HepG2 (cell line): ENCODE data around the gene METAP1D. TPM values are rescaled to one million over a fixed set of nuclear protein-coding genes. Genes with fewer than 3 reads are reported as not detected.

Experiments
- CCAR2 ChIP-seq: fragments of 200-400 bp; formaldehyde crosslinking; optimal IDR thresholded peaks from 2 replicates; pipeline ENCODE3; 2018; ENCODE audit warnings: low read depth, mild to moderate bottlenecking, low read length, moderate library complexity
- FOXA1 ChIP-seq, 2 experiments: fragments of 450-650 bp in 1 of 2; sonication (generic) in 1 of 2; formaldehyde crosslinking in 1 of 2; IDR thresholded peaks; 2 replicates each; pipeline versions ENCODE4 v1.4.0 to v1.6.1; 2016 to 2020; ENCODE audit warnings: missing genetic modification reagents in 1 of 2
- HMG20B ChIP-seq: conservative IDR thresholded peaks from 2 replicates; pipeline ENCODE4 v1.6.1; 2016; ENCODE audit warnings: missing genetic modification reagents, missing compliant biosample characterization
- HOXA3 ChIP-seq: sonication (generic); formaldehyde crosslinking; IDR thresholded peaks from 2 replicates; pipeline ENCODE4 v1.5.0; 2020; ENCODE audit warnings: missing genetic modification reagents
- KAT8 ChIP-seq: IDR thresholded peaks from 2 replicates; pipeline ENCODE4 v1.6.1; 2016; ENCODE audit warnings: missing genetic modification reagents, missing compliant biosample characterization
- KLF12 ChIP-seq: sonication (generic); formaldehyde crosslinking; IDR thresholded peaks from 2 replicates; pipeline ENCODE4 v1.4.0; 2020; ENCODE audit warnings: missing genetic modification reagents, borderline replicate concordance
- KMT2A ChIP-seq: sonication (generic); formaldehyde crosslinking; IDR thresholded peaks from 2 replicates; pipeline ENCODE4 v1.4.0; 2020; ENCODE audit warnings: missing genetic modification reagents
- MXI1 ChIP-seq: IDR thresholded peaks from 3 replicates; pipeline ENCODE4 v1.6.1; 2012; ENCODE audit warnings: low read depth, low read length, inconsistent platforms, borderline replicate concordance
- NCOR1 ChIP-seq: fragments of 200-600 bp; sonication (generic); IDR thresholded peaks from 2 replicates; pipeline ENCODE4 v1.7.0; 2017; ENCODE audit warnings: antibody characterized with exemption, low read length, borderline replicate concordance
- PCBP1 ChIP-seq: fragments of 200-400 bp; formaldehyde crosslinking; IDR thresholded peaks from 2 replicates; pipeline ENCODE4 v1.6.1; 2017; ENCODE audit warnings: mild to moderate bottlenecking, low read depth, low read length, borderline replicate concordance
- PHF20 ChIP-seq: sonication (generic); formaldehyde crosslinking; IDR thresholded peaks from 2 replicates; pipeline ENCODE4 v1.5.0; 2020; ENCODE audit warnings: mild to moderate bottlenecking, missing genetic modification reagents
- PHF21A ChIP-seq: sonication (generic); formaldehyde crosslinking; IDR thresholded peaks from 2 replicates; pipeline ENCODE4 v1.5.0; 2020; ENCODE audit warnings: mild to moderate bottlenecking, missing genetic modification reagents
- PPARG ChIP-seq: conservative IDR thresholded peaks from 2 replicates; pipeline ENCODE4 v1.6.1; 2016; ENCODE audit warnings: missing biosample characterization, missing genetic modification reagents
- SMC3 ChIP-seq: IDR thresholded peaks from 2 replicates; pipeline ENCODE4 v1.6.1; 2011; ENCODE audit warnings: low read length, improper control_type of control experiment
- TEAD3 ChIP-seq: optimal IDR thresholded peaks from 2 replicates; pipeline ENCODE3; 2016; ENCODE audit warnings: borderline replicate concordance
- TOPORS ChIP-seq: sonication (generic); formaldehyde crosslinking; IDR thresholded peaks from 2 replicates; pipeline ENCODE4 v1.8.0; 2023; ENCODE audit warnings: mild to moderate bottlenecking, missing genetic modification reagents
- ZMYM3 ChIP-seq: sonication (generic); formaldehyde crosslinking; IDR thresholded peaks from 2 replicates; pipeline ENCODE4 v1.5.1; 2020; ENCODE audit warnings: mild to moderate bottlenecking, missing genetic modification reagents
- ZNF124 ChIP-seq: sonication (generic); formaldehyde crosslinking; IDR thresholded peaks from 2 replicates; pipeline ENCODE4 v1.4.0; 2020; ENCODE audit warnings: missing genetic modification reagents
- ZNF468 ChIP-seq: sonication (generic); formaldehyde crosslinking; IDR thresholded peaks from 2 replicates; pipeline ENCODE4 v1.8.0; 2022; ENCODE audit warnings: mild to moderate bottlenecking, moderate library complexity, missing genetic modification reagents
- ZNF652 ChIP-seq: IDR thresholded peaks from 2 replicates; pipeline ENCODE4 v1.6.1; 2016; ENCODE audit warnings: low read depth, borderline replicate concordance
- ZNF792 ChIP-seq: IDR thresholded peaks from 2 replicates; pipeline ENCODE4 v1.6.1; 2016
- ZNF839 ChIP-seq: sonication (generic); formaldehyde crosslinking; IDR thresholded peaks from 2 replicates; pipeline ENCODE4 v1.4.0; 2020; ENCODE audit warnings: missing genetic modification reagents, mild to moderate bottlenecking, borderline replicate concordance
- ZNF850 ChIP-seq: sonication (generic); formaldehyde crosslinking; conservative IDR thresholded peaks from 2 replicates; pipeline ENCODE4 v1.9.0; 2021; ENCODE audit warnings: mild to moderate bottlenecking, missing genetic modification reagents
- polyA plus RNA-seq, 8 experiments: library from polyadenylated mRNA; depleted of rRNA in 3 of 8; stranded (reverse) in 7 of 8; unstranded in 1 of 8; fragments of >200 nt; fragmentation: Illumina TruSeq in 4 of 8; extraction: Trizol in 4 of 8; gene quantifications; 2 replicates each; pipeline versions ENCODE4 v1.2.1 to v1.2.3, GENCODE V29; 2011 to 2016; ENCODE audit warnings: low read depth in 4 of 8, missing spikeins in 1 of 8, mixed read lengths in 1 of 8; ENCODE audit not compliant: insufficient read depth in 1 of 8
- total RNA-seq, 5 experiments: library from RNA; depleted of rRNA; stranded (reverse); fragments of >200 nt; fragmentation: Illumina TruSeq; extraction: Trizol; gene quantifications; 2 replicates each; pipeline ENCODE4 v1.2.3, GENCODE V29; 2016; ENCODE audit warnings: low read depth in 1 of 5
- TF ChIP-seq, protein P1 (sequence below): sonication (generic); formaldehyde crosslinking; IDR thresholded peaks from 2 replicates; pipeline ENCODE4 v1.4.0; 2020; ENCODE audit warnings: missing genetic modification reagents
- TF ChIP-seq, protein P2 (sequence below): sonication (generic); formaldehyde crosslinking; IDR thresholded peaks from 2 replicates; pipeline ENCODE4 v1.4.0; 2020; ENCODE audit warnings: missing genetic modification reagents, borderline replicate concordance
- TF ChIP-seq, protein P3 (sequence below): sonication (generic); formaldehyde crosslinking; IDR thresholded peaks from 2 replicates; pipeline ENCODE4 v1.5.0; 2020; ENCODE audit warnings: mild to moderate bottlenecking, low read depth, missing genetic modification reagents, borderline replicate concordance

Gene METAP1D
- total and polyA plus RNA-seq, 2 of the 13 experiments (the other 11 are each of a cell fraction or from before 2014, with no cell fraction given): 14.7 to 21.6 TPM

DNA sequence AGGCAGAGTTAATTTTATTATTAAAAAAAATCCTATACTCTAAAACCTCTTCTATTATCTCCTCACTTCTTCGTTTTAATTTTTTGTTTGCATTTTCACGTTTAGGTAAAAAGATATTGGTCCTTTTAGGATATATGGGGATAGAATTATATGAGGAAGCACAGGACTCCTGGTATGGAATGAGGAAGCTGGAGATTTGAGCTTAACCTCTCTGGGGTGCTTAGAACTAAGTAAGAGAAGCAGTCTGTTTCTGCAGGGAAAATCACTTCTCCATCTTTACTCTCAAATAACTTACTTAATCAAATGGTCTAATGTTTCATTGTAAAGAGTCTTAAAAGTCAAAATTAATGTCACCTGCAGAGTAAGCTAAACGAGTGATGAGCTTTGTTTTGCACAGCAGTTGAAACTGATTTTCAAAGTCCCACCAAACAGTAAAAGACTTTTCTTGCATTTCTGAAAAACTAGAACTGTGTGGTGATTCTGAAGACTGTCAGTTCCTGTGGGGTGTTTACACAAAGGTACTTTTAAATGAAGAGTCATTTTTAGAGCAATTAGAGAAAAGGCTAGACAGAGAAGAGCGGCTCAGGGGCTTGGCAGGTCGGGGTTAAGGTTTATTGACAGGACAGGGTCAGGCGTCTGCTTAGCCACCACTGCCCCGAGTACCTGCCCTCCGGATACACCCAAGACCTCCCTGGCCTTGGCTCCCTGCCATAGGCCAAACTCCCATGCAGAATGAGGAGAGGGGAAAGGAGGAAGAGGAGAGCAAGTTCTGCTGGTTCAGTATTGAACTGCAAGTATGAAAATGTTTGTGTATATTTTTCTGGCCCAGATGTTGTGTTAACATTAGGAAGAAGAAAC lies 21.6 kb downstream of the METAP1D start (continued):
- peak; percentile 72; the same call in 1 of the 2 replicates for TF ChIP-seq ZNF652 (CRISPR knock-in tag)
- TF ChIP-seq ZMYM3 (CRISPR knock-in tag): no peak
- peak; percentile 47; the same call in 1 of the 2 replicates for TF ChIP-seq KMT2A
- TF ChIP-seq, protein P1, sequence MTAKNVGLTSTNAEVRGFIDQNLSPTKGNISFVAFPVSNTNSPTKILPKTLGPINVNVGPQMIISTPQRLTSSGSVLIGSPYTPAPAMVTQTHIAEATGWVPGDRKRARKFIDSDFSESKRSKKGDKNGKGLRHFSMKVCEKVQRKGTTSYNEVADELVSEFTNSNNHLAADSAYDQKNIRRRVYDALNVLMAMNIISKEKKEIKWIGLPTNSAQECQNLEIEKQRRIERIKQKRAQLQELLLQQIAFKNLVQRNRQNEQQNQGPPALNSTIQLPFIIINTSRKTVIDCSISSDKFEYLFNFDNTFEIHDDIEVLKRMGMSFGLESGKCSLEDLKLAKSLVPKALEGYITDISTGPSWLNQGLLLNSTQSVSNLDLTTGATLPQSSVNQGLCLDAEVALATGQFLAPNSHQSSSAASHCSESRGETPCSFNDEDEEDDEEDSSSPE (CRISPR knock-in tag): no peak
- peak; percentile 41; the same call in 1 of the 2 replicates for TF ChIP-seq NCOR1
- TF ChIP-seq, protein P2, sequence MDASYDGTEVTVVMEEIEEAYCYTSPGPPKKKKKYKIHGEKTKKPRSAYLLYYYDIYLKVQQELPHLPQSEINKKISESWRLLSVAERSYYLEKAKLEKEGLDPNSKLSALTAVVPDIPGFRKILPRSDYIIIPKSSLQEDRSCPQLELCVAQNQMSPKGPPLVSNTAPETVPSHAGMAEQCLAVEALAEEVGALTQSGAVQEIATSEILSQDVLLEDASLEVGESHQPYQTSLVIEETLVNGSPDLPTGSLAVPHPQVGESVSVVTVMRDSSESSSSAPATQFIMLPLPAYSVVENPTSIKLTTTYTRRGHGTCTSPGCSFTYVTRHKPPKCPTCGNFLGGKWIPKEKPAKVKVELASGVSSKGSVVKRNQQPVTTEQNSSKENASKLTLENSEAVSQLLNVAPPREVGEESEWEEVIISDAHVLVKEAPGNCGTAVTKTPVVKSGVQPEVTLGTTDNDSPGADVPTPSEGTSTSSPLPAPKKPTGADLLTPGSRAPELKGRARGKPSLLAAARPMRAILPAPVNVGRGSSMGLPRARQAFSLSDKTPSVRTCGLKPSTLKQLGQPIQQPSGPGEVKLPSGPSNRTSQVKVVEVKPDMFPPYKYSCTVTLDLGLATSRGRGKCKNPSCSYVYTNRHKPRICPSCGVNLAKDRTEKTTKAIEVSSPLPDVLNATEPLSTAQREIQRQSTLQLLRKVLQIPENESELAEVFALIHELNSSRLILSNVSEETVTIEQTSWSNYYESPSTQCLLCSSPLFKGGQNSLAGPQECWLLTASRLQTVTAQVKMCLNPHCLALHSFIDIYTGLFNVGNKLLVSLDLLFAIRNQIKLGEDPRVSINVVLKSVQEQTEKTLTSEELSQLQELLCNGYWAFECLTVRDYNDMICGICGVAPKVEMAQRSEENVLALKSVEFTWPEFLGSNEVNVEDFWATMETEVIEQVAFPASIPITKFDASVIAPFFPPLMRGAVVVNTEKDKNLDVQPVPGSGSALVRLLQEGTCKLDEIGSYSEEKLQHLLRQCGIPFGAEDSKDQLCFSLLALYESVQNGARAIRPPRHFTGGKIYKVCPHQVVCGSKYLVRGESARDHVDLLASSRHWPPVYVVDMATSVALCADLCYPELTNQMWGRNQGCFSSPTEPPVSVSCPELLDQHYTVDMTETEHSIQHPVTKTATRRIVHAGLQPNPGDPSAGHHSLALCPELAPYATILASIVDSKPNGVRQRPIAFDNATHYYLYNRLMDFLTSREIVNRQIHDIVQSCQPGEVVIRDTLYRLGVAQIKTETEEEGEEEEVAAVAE (CRISPR knock-in tag): no peak
- no peak for TF ChIP-seq KLF12 (CRISPR knock-in tag)
- TF ChIP-seq FOXA1 (IDR thresholded peaks at IDR 0.05): no peak
- TF ChIP-seq FOXA1 (CRISPR knock-in tag; IDR thresholded peaks at IDR 0.05): peak; percentile 32; the same call in 1 of the 2 replicates
- TF ChIP-seq TOPORS: no peak
- TF ChIP-seq MXI1: no peak
- TF ChIP-seq ZNF839 (CRISPR knock-in tag): no peak
- TF ChIP-seq SMC3: peak; percentile 9; the same call in 1 of the 2 replicates
- peak; percentile 50; the same call in 1 of the 2 replicates for TF ChIP-seq KAT8 (CRISPR knock-in tag)
- no peak for TF ChIP-seq PHF20 (CRISPR knock-in tag)
- TF ChIP-seq CCAR2: no peak
- no peak for TF ChIP-seq ZNF468
- TF ChIP-seq PCBP1: no peak
- 0 out of 2 replicates have a peak, but pooled peaks have one; percentile 22 for TF ChIP-seq HMG20B
- TF ChIP-seq ZNF792 (CRISPR knock-in tag): 0 out of 2 replicates have a peak, but pooled peaks have one; percentile 59
- TF ChIP-seq, protein P3, sequence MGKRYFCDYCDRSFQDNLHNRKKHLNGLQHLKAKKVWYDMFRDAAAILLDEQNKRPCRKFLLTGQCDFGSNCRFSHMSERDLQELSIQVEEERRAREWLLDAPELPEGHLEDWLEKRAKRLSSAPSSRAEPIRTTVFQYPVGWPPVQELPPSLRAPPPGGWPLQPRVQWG: no peak
- TF ChIP-seq ZNF850 (CRISPR knock-in tag): no peak
- TF ChIP-seq ZNF124 (CRISPR knock-in tag): no peak
- TF ChIP-seq PHF21A (CRISPR knock-in tag): peak; percentile 56
- TF ChIP-seq TEAD3 (CRISPR knock-in tag): peak; percentile 59
- peak; percentile 33; the same call in 1 of the 2 replicates for TF ChIP-seq HOXA3 (CRISPR knock-in tag)
- peak; percentile 68 for TF ChIP-seq PPARG (CRISPR knock-in tag)
